ENCODE measurements around the gene EPPIN.
"Not testable (repeated sequence)": the region's sequence is repeated elsewhere in the genome, so short reads cannot be mapped to it uniquely, and the experiment has no call there.

EPPIN gene

GRCh38 chr20:45547206-45547770, at the start of gene EPPIN:
TSS of gene EPPIN (minus strand) at chr20:45547401. CDS start at chr20:45547357, 44 bp downstream.
- no peak for DNase-seq

GRCh38 chr20:45595235-45595634, 48.0 kb upstream of the EPPIN start:
- DNase-seq = no peak

- no peak for DNase-seq
Measured at GRCh38 chr20:45593498-45593897, 46.3 kb upstream of the EPPIN start.

GRCh38 chr20:45592574-45593189, 45.5 kb upstream of the EPPIN start:
- DNase-seq = peak; percentile 43

- no peak for DNase-seq
Measured at GRCh38 chr20:45589725-45590124, 42.5 kb upstream of the EPPIN start.

GRCh38 chr20:45588800-45589199, 41.6 kb upstream of the EPPIN start:
- no peak for DNase-seq

GRCh38 chr20:45585986-45586385, 38.8 kb upstream of the EPPIN start:
- DNase-seq = not testable (repeated sequence)

GRCh38 chr20:45584294-45584693, 37.1 kb upstream of the EPPIN start:
- not testable (repeated sequence) for DNase-seq

- no peak for DNase-seq
Measured at GRCh38 chr20:45583502-45583901, 36.3 kb upstream of the EPPIN start.

- DNase-seq = no peak
Measured at GRCh38 chr20:45581702-45582101, 34.5 kb upstream of the EPPIN start.

- no peak for DNase-seq
Measured at GRCh38 chr20:45579184-45579583, 32.0 kb upstream of the EPPIN start, which contains the start of gene WFDC8. TSS of gene WFDC8 (minus strand) at chr20:45579284. CDS start at chr20:45579247, 37 bp downstream.

- no peak for DNase-seq
Measured at GRCh38 chr20:45578231-45578630, 31.0 kb upstream of the EPPIN start.

- DNase-seq = no peak
Measured at GRCh38 chr20:45576995-45577394, 29.8 kb upstream of the EPPIN start.

- DNase-seq = no peak
Measured at GRCh38 chr20:45575931-45576330, 28.7 kb upstream of the EPPIN start.

- not testable (repeated sequence) for DNase-seq
Measured at GRCh38 chr20:45569650-45570049, 22.4 kb upstream of the EPPIN start.

- no peak for DNase-seq
Measured at GRCh38 chr20:45564760-45565276, 17.6 kb upstream of the EPPIN start.

- DNase-seq = no peak
Measured at GRCh38 chr20:45555198-45555597, 8.0 kb upstream of the EPPIN start.

GRCh38 chr20:45552456-45552855, 5.3 kb upstream of the EPPIN start:
- no peak for DNase-seq

GRCh38 chr20:45550765-45551164, 3.6 kb upstream of the EPPIN start:
- no peak for DNase-seq

GRCh38 chr20:45548410-45548809, 1.2 kb upstream of the EPPIN start:
- no peak for DNase-seq

GRCh38 chr20:45545754-45546453, 1.3 kb downstream of the EPPIN start:
- no peak for DNase-seq

- no peak for DNase-seq
Measured at GRCh38 chr20:45545351-45545750, 1.9 kb downstream of the EPPIN start.

GRCh38 chr20:45539382-45539781, 7.8 kb downstream of the EPPIN start, which contains the start of gene WFDC6:
TSS of gene WFDC6 (minus strand) at chr20:45539482. CDS start at chr20:45539407, 75 bp downstream.
- no peak for DNase-seq
